Mesenchymal stem cell (in vitro differentiated cells and primary cell): ENCODE measurements around the gene GPHB5.
A peak's percentile ranks its signal among the peaks of the same experiment; 100 is the strongest.
"Not testable (repeated sequence)": the region's sequence is repeated elsewhere in the genome, so short reads cannot be mapped to it uniquely, and the experiment has no call there.

ENCODE experiments used
- DNase-seq: peaks from one replicate; pipeline ENCODE4 v3.0.0-alpha.2; 2013
- H2AFZ ChIP-seq: one replicate; pipeline ENCODE4 v1.6.1; 2013; ENCODE audit warnings: low read depth, mild to moderate bottlenecking, control low read depth, inconsistent platforms, low read length, moderate library complexity
- H2AK5ac ChIP-seq: 2 replicates; pipeline ENCODE4 v1.6.1; 2013; ENCODE audit warnings: low read length, moderate library complexity, mild to moderate bottlenecking, inconsistent platforms; ENCODE audit not compliant: severe bottlenecking
- H2BK120ac ChIP-seq: one replicate; pipeline ENCODE4 v1.6.1; 2013; ENCODE audit warnings: low read depth, mild to moderate bottlenecking, inconsistent platforms, low read length, moderate library complexity
- H2BK12ac ChIP-seq, 2 experiments: one replicate each; pipeline ENCODE4 v1.6.1; 2013; ENCODE audit warnings: inconsistent platforms in 2 of 2, low read length in 2 of 2, mild to moderate bottlenecking in 2 of 2, moderate library complexity in 2 of 2, control low read depth in 1 of 2
- H2BK15ac ChIP-seq: one replicate; pipeline ENCODE4 v1.6.1; 2013; ENCODE audit warnings: mild to moderate bottlenecking, low read depth, inconsistent platforms; ENCODE audit not compliant: poor library complexity, severe bottlenecking
- H2BK5ac ChIP-seq: 2 replicates; pipeline ENCODE4 v1.6.1; 2013; ENCODE audit warnings: low read depth, mild to moderate bottlenecking, low read length, control low read depth, inconsistent platforms; ENCODE audit not compliant: poor library complexity, severe bottlenecking
- H3K14ac ChIP-seq, 2 experiments: one replicate each; pipeline ENCODE4 v1.6.1; 2013; ENCODE audit warnings: inconsistent platforms in 2 of 2, low read length in 2 of 2, control low read depth in 1 of 2, mild to moderate bottlenecking in 1 of 2, moderate library complexity in 1 of 2
- H3K18ac ChIP-seq, 2 experiments: one replicate each; pipeline ENCODE4 v1.6.1; 2013; ENCODE audit warnings: inconsistent platforms in 2 of 2, low read length in 2 of 2, control low read depth in 1 of 2, low read depth in 1 of 2, mild to moderate bottlenecking in 1 of 2
- H3K23ac ChIP-seq, 2 experiments: one replicate each; pipeline ENCODE4 v1.6.1; 2013; ENCODE audit warnings: inconsistent platforms in 2 of 2, low read length in 2 of 2, mild to moderate bottlenecking in 2 of 2, moderate library complexity in 2 of 2, control low read depth in 1 of 2
- H3K27ac ChIP-seq: 2 replicates; pipeline ENCODE4 v1.5.1; 2013; ENCODE audit warnings: mild to moderate bottlenecking, moderate library complexity, low read length, control low read depth, inconsistent platforms; ENCODE audit not compliant: poor library complexity, severe bottlenecking
- H3K27me3 ChIP-seq, 2 experiments: 2 replicates each; pipeline versions ENCODE4 v1.6.1 to v1.7.0; 2013; ENCODE audit warnings: low read length in 2 of 2, mild to moderate bottlenecking in 2 of 2, moderate library complexity in 2 of 2, control low read depth in 1 of 2, inconsistent platforms in 1 of 2; ENCODE audit not compliant: control insufficient read depth in 1 of 2, insufficient read depth in 1 of 2
- H3K36me3 ChIP-seq, 2 experiments: 2 replicates each; pipeline versions ENCODE4 v1.6.1 to v1.7.0; 2013; ENCODE audit warnings: low read length in 2 of 2, control low read depth in 1 of 2, inconsistent platforms in 1 of 2, low read depth in 1 of 2, mild to moderate bottlenecking in 1 of 2; ENCODE audit not compliant: insufficient read depth in 2 of 2, control insufficient read depth in 1 of 2
- H3K4ac ChIP-seq, 2 experiments: one replicate each; pipeline ENCODE4 v1.6.1; 2013; ENCODE audit warnings: inconsistent platforms in 2 of 2, low read length in 2 of 2, mild to moderate bottlenecking in 2 of 2, moderate library complexity in 2 of 2, control low read depth in 1 of 2, low read depth in 1 of 2
- H3K4me1 ChIP-seq: 2 replicates; pipeline ENCODE4 v1.6.1; 2013; ENCODE audit warnings: low read depth, low read length, control low read depth; ENCODE audit not compliant: control insufficient read depth, insufficient read depth
- H3K4me2 ChIP-seq: 2 replicates; pipeline ENCODE4 v1.6.1; 2013; ENCODE audit warnings: low read length, mild to moderate bottlenecking, inconsistent platforms; ENCODE audit not compliant: poor library complexity, severe bottlenecking
- H3K4me3 ChIP-seq, 2 experiments: 2 replicates each; pipeline versions ENCODE4 v1.5.1 to v1.7.0; 2013; ENCODE audit warnings: low read length in 2 of 2, mild to moderate bottlenecking in 2 of 2, control low read depth in 1 of 2, low read depth in 1 of 2; ENCODE audit not compliant: insufficient read depth in 1 of 2
- H3K79me1 ChIP-seq: replicated peaks from 2 replicates; pipeline ENCODE4 v1.6.1; 2013; ENCODE audit warnings: mild to moderate bottlenecking, control low read depth, low read length, inconsistent platforms; ENCODE audit not compliant: poor library complexity, severe bottlenecking
- H3K9ac ChIP-seq: 2 replicates; pipeline ENCODE4 v1.7.0; 2013; ENCODE audit warnings: mild to moderate bottlenecking, low read length, moderate library complexity
- H3K9me3 ChIP-seq: 2 replicates; pipeline ENCODE4 v1.7.0; 2013; ENCODE audit warnings: mild to moderate bottlenecking, low read length; ENCODE audit not compliant: control insufficient read depth
- H4K8ac ChIP-seq: one replicate; pipeline ENCODE4 v1.6.1; 2013; ENCODE audit warnings: inconsistent platforms, mild to moderate bottlenecking, low read length, moderate library complexity
- H4K91ac ChIP-seq: one replicate; pipeline ENCODE4 v1.6.1; 2013; ENCODE audit warnings: mild to moderate bottlenecking, low read length, inconsistent platforms
- WGBS: methylation state at CpG from one replicate; pipeline ENCODE4 v1.1.7; 2013; ENCODE audit warnings: mixed read lengths; 5-methylcytosine and 5-hydroxymethylcytosine counted together

The GPHB5 gene

DNA sequence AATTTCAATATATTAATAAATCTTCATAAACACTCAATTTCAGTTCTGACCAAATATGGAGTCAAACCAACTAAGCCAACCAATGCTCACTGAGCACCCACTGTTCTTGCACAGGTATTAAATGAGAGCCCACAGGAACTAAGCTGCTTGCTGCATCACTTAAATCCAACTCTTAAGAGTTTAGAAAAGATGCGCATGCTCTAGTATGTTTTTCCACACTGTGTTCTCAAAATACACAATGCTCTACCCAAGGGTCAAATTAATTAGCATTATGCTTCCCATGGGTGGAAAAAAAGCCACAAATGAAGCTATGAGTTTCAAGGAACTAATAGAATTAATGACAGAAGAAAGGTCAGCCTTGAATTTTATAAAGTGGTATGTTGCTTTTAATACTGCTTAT is 3.7 kb upstream of the GPHB5 start:
- H3K79me1 ChIP-seq = no peaks in the 10 kb centered on the region
- no peak overlapping the region for H3K4ac ChIP-seq
- no peak overlapping the region for H3K18ac ChIP-seq
- no peak overlapping the region for H3K4me3 ChIP-seq
- H3K27ac ChIP-seq = no peak overlapping the region
- peaks cover 7 to 8% of the 10 kb centered on the region in 2 experiments for H3K27me3 ChIP-seq
- H2BK120ac ChIP-seq = no peak overlapping the region
- no peak for DNase-seq
- no peak overlapping the region for H2BK12ac ChIP-seq
- H2AK5ac ChIP-seq = no peak overlapping the region
- no peak overlapping the region for H4K91ac ChIP-seq
- no peak overlapping the region for H2AFZ ChIP-seq
- no peak overlapping the region for H3K23ac ChIP-seq
- no peak overlapping the region for H3K9ac ChIP-seq
- no peaks in the 10 kb centered on the region for H3K9me3 ChIP-seq
- WGBS = 100% methylated on average over 1 of the region's 1 CpG
- no peak overlapping the region for H3K4me2 ChIP-seq
- H3K4me1 ChIP-seq = no peaks in the 10 kb centered on the region
- H2BK5ac ChIP-seq = no peak overlapping the region
- no peak overlapping the region for H3K14ac ChIP-seq
- no peak overlapping the region for H2BK15ac ChIP-seq
- H4K8ac ChIP-seq = no peak overlapping the region
- no peaks in the 10 kb centered on the region for H3K36me3 ChIP-seq

DNA sequence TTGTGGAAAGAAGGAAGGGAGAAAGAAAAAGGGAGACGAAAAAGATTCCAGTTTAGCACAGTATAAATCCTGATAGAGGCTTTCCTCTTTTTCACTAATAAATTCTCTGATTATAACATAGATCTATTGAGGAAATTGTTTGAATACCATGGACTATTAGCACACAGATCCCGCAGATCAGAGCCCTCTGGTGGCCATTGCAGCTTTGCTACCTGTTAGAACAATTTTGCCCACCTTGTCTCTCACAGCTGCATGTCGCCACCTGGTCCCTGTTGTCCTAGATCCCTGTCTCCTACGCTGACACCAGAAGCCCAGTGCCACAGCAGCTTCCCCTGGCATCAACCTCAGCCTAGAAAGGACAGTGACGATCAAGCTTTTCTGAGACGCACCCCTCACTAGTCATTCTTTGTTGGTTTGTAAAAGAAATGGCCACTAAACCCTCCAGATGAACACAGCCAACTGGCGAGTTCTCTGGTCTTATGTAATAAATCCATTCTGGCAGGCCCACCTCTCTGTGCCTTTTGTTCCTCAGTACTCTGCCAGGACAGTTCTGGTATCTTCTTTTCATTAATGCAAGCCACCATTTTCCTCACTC is 9.9 kb downstream of the GPHB5 start:
- Histone ChIP-seq H3K14ac (no peak overlapping the region), H2BK15ac (no peak overlapping the region), H2BK120ac (peak overlapping the region; percentile 19), H2BK5ac (no peak overlapping the region), H2AK5ac (no peak overlapping the region), H3K4me1 (no peaks in the 10 kb centered on the region), H4K8ac (no peak overlapping the region), H3K4me3 (no peak overlapping the region), H3K79me1 (no peaks in the 10 kb centered on the region), H2BK12ac (no peak overlapping the region), H3K9me3 (no peaks in the 10 kb centered on the region), H3K9ac (no peak overlapping the region), H2AFZ (no peak overlapping the region), H3K23ac (no peak overlapping the region), H3K27ac (no peak overlapping the region), H3K4me2 (no peak overlapping the region), H4K91ac (no peak overlapping the region), H3K27me3 (peaks cover 19 to 22% of the 10 kb centered on the region in 2 experiments), H3K36me3 (no peaks in the 10 kb centered on the region), H3K18ac (no peak overlapping the region), H3K4ac (no peak overlapping the region)
- no peak for DNase-seq
- 68% methylated on average over 6 of the region's 7 CpGs for WGBS

DNA sequence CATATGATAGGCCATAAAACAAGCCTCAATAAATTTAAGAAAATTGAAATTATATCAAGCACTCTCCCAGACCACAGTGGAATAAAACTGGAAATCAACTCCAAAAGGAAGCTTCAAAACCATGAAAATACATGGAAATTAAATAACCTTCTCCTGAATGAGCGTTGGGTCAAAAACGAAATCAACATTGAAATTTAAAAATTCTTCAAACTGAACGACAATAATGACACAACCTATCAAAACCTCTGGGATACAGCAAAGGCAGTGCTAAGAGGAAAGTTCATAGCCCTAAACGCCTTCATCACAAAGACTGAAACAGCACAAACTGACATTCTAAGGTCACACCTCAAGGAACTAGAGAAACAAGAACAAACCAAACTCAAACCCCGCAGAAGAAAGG is 14.3 kb downstream of the GPHB5 start:
- not testable (repeated sequence) for DNase-seq, H3K14ac ChIP-seq, H3K27me3 ChIP-seq, H2AFZ ChIP-seq, H3K4me2 ChIP-seq, H3K18ac ChIP-seq, H3K4me3 ChIP-seq, H4K8ac ChIP-seq, H2BK5ac ChIP-seq, H3K79me1 ChIP-seq, H3K9me3 ChIP-seq, H3K27ac ChIP-seq, H3K4me1 ChIP-seq, H3K4ac ChIP-seq, H2BK15ac ChIP-seq, H2BK120ac ChIP-seq, H3K9ac ChIP-seq, H4K91ac ChIP-seq, H3K23ac ChIP-seq, H2BK12ac ChIP-seq, H3K36me3 ChIP-seq, H2AK5ac ChIP-seq
- WGBS = 82% methylated on average over 4 of the region's 5 CpGs

DNA sequence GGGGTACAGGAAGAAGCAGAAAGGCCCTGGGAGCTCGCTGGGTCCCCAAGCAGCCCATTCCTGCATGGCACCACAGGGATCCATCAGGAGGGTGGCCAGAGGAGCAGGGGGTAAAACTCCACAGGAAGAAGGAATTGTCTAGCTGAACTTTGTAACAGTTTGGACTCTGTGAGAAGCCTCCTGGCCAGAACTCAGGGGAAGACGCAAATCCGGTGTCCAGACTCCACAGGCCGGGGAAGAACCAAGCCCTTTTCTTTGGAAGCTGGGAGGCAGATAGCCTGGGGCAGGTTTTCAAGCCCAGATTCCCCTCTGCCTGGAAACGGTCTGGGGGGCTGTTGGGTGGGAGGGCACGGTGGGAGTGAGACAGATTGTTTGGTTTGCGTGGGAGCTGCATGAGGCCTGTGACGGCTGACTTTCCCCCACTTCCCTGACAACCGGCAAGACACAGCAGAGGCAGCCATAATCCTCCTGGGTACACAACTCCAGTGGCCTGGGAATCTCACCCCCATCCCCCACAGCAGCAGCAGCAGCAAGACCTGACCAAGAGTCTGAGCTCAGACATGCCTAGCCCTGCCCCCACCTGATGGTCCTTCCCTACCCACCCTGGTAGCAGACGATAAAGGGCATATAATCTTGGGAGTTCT is 16.7 kb downstream of the GPHB5 start:
- Histone ChIP-seq H2BK12ac (no peak overlapping the region), H2BK5ac (no peak overlapping the region), H3K9me3 (no peaks in the 10 kb centered on the region), H3K18ac (peak overlapping the region in 1 of 2 experiments; percentile 6), H2BK120ac (no peak overlapping the region), H2AK5ac (no peak overlapping the region), H3K9ac (no peak overlapping the region), H4K8ac (peak overlapping the region; percentile 37), H3K36me3 (no peaks in the 10 kb centered on the region), H3K23ac (no peak overlapping the region), H2AFZ (no peak overlapping the region), H3K27me3 (no peaks in the 10 kb centered on the region), H2BK15ac (no peak overlapping the region), H3K4me3 (no peak overlapping the region), H3K4me2 (no peak overlapping the region), H3K14ac (no peak overlapping the region), H3K4ac (no peak overlapping the region), H3K79me1 (no peaks in the 10 kb centered on the region), H3K27ac (no peak overlapping the region), H4K91ac (no peak overlapping the region), H3K4me1 (no peaks in the 10 kb centered on the region)
- DNase-seq = no peak
- 78% methylated on average over 8 of the region's 10 CpGs for WGBS
